GM21423 (cell line): ENCODE measurements around the gene PRKG1.

ENCODE experiments used
- ATAC-seq: cut with Tn5 transposase; IDR thresholded peaks from one replicate; pipeline ENCODE4 v1.9.1; 2021; ENCODE audit warnings: mild to moderate bottlenecking, moderate library complexity; ENCODE audit not compliant: unreplicated experiment

PRKG1 gene

GRCh38 chr10:52066383-52066782, 992.1 kb downstream of the PRKG1 start:
- no peak for ATAC-seq

DNA sequence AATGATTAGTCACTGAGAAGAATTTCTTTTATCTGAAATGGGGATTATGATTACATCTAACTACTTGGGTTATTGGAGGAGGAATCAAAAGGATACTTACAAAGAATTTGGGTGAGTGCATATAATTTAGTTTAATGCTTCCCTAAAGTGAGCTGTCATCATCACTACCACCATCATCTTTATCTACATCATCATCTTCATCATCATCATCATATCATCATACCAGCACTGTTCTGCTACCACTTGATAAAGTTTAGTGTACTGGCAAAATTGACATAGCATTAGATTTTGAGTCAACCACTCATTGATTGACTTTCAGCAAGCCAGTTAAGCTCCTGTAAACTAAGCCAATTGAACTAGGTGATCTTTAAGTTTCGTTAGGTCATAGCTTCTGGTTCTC, 994.2 kb downstream of the PRKG1 start:
- no peak for ATAC-seq

GRCh38 chr10:52071814-52072213, 997.5 kb downstream of the PRKG1 start:
- no peak for ATAC-seq

DNA sequence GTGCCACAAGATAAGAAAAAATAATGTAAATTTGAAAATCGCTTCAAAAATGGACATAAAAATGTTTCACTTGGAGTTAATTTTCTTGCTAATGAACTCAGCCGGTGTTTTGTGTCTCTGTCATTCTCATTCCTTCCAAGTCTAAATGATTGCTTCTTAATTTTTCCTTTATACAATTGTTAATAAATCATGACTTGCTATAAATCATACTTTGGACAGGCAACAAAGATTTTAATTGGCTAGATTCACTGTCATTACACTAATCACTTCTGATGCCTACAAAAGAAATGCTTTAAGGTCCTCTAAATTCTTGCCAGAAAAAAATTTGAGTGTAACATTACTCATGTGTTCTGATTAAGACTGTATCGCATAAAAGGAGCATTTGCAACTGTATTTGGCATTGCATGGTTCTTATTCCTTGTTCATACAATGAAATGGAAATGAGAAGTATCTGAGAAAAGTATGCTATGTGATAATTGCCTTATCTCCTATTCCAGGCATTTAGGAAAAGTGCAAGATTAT, 1000.3 kb downstream of the PRKG1 start:
- ATAC-seq, result no peak

GRCh38 chr10:52077814-52078213, 1003.5 kb downstream of the PRKG1 start:
- no peak for ATAC-seq

DNA sequence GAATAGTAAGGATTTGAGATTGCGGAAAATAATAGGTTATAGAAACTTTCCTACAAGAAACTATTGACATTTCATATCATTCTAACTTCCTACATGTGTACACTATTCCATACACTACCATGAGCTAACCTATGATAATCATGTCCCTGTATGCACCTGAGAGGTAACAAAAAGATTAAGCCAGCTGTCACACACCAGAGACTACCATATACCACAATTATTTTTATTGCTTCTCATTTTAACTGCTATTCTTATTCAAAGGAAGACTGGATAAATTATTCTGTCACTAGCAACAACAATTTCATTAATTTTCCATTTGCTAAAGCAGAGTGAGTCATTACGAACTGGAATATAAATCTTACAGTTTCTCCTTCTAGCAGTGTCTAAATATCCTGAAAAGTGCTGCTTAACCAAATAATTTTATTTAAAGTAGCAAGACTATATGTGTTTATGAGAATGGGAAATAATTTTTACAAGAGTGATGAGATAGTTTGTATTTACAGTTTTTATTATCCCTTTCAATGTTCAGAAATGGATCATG, 1004.2 kb downstream of the PRKG1 start:
- ATAC-seq, result no peak

DNA sequence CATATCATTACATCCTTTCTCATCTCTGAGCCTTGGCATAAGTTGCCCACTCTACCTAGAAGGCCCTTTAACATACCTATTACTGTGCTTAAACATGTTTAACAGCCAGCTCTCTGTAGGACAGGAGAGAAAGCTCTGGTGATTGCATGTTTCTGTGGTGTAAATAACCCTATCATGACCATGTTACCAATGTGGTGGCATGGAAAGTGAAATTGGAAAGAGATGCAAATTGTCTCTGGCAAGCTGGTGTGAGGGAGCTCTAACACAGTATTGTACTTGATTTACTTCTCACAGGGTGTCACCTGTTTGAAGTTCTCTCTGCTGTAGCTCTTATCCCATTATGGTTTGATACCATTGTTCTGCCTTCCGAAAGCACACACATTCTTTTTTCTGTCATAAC, 1008.0 kb downstream of the PRKG1 start:
- peak; percentile 65 for ATAC-seq

GRCh38 chr10:52083422-52083821, 1009.1 kb downstream of the PRKG1 start:
- no peak for ATAC-seq

DNA sequence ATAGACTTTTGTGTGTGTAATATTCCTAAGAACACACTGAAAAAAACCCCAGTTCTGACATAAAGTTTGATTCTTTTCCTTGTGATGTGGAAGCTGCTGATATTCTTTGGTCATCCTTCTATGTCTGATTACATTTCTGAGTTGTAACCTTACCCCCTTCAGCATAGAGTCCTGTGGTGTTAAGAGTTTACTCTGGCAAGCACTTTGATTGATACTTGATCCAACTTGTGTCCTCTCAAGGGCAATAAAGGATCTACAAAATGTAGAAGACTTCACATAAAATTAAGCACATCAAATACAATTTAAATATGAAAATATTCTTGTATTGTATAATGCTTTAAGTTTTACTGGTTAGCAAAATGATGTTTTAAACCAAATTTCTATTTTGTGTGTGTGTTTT, 1018.1 kb downstream of the PRKG1 start:
- ATAC-seq, result no peak

- no peak for ATAC-seq
These were observed 1023.8 kb downstream of the PRKG1 start for GRCh38 chr10:52098130-52098529.

GRCh38 chr10:52099026-52099600, 1024.8 kb downstream of the PRKG1 start:
- ATAC-seq, result no peak

- no peak for ATAC-seq
These were observed 1025.8 kb downstream of the PRKG1 start for GRCh38 chr10:52100011-52100547.

- no peak for ATAC-seq
These were observed 1031.0 kb downstream of the PRKG1 start for GRCh38 chr10:52105301-52105700.

DNA sequence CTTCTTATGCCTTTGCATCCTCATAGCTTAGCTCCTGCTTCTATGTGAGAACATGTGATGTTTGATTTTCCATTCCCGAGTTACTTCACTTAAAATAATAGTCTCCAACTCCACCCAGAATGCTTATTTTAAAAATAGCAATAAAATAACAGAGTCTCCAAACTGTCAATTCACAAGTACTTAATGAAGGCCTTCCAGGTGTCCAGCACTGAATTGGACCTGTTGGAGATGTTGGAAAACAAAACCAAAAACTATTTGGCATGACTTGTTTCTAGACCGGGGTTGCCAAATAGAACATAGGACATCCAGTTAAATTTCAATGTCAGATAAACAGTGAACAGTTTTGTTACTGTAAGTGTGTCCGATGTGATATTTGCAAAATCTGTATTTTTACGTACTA, 1031.7 kb downstream of the PRKG1 start:
- no peak for ATAC-seq

- no peak for ATAC-seq
These were observed 1032.6 kb downstream of the PRKG1 start for GRCh38 chr10:52106899-52107298.

DNA sequence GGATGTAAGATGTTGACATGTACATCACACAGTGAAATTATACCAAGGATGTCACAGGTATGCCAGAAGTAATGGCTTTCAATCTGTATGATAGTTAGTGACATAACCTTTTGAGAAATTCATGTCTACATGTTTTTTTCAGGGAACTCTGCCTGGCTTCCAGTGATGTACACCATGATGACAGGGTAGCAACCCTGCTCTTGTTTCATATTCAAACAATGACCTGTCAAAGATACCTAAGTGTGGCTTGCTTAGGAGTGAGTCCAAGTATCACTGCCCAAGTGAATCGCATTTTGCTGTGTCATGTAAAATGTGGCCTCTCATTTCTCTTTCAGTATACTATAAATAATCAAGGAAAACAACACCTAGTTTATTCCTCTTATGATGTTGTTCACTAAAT, 1033.9 kb downstream of the PRKG1 start:
- ATAC-seq, result no peak

DNA sequence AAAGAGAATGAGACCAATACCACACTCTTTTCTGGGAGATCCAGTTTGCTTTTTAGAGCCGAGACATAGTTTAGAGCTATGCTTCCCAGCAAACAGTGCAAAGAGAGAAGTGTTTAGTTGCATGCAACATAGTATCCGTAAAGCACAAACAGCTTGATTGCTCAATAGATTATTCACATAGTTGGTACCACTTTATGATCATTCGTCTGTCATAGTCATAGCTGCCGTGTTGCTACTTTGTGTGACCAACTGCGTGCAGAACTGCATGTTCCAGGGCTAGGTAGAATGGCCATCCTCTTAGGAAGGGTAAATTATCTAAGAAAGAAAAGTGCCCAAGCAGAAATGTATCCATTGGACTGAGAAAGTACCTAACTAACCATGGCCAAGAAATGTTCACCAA, 1036.3 kb downstream of the PRKG1 start:
- ATAC-seq, result no peak

- ATAC-seq, result no peak
These were observed 1037.0 kb downstream of the PRKG1 start for GRCh38 chr10:52111101-52111891.

DNA sequence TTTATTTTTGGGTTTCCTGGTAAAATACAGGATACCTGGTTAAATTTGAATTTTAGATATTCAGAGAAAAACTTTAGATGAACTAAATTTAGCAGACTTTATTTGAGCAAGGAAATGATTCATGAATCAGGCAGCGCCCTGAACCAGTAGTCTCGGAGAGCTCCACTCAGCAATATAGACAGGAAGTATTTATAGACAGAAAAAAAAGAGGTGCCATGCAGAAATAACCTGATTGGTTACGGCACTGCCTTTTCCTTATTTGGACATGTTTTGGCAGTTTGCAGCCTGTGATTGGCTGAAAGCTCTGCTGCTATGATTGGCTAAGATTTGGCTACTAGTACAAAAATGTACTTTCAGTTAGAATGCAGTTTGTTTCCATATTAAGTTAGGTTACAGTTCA, 1041.5 kb downstream of the PRKG1 start:
- ATAC-seq, result no peak

DNA sequence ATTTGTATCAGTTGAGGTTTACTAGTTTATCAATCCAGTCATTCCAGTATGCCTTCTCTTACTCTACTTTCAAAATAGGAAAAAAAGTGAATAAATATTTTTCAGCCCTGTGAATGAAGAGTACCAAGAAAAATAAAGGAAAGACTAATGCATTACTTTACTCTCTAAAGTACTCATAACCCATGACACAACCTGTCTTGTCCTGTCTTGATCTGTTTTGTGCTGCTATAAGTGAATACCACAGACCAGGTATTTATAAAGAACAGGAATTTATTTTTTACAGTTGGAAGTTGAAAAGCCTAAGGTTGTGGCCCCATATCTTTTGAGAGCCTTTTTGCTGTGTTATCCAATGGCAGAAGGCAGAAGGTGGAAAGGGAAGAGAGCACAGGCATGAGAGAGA, 1045.2 kb downstream of the PRKG1 start:
- ATAC-seq, result no peak

GRCh38 chr10:52121688-52122087, 1047.4 kb downstream of the PRKG1 start:
- ATAC-seq, result no peak
